Neural progenitor cell (in vitro differentiated cells): ENCODE results near the gene ALDH1L1.

ENCODE experiments used
- EZH2 ChIP-seq: fragments of 200-600 bp; sonication (generic); IDR thresholded peaks from 2 replicates; pipeline ENCODE4 v1.6.1; 2017; ENCODE audit warnings: antibody characterized with exemption, mild to moderate bottlenecking, moderate library complexity
- TF ChIP-seq, protein P1 (sequence below): fragments of 200-600 bp; sonication (generic); IDR thresholded peaks from 2 replicates; pipeline ENCODE4 v1.5.1; 2017; ENCODE audit warnings: antibody characterized with exemption, mild to moderate bottlenecking

DNA sequence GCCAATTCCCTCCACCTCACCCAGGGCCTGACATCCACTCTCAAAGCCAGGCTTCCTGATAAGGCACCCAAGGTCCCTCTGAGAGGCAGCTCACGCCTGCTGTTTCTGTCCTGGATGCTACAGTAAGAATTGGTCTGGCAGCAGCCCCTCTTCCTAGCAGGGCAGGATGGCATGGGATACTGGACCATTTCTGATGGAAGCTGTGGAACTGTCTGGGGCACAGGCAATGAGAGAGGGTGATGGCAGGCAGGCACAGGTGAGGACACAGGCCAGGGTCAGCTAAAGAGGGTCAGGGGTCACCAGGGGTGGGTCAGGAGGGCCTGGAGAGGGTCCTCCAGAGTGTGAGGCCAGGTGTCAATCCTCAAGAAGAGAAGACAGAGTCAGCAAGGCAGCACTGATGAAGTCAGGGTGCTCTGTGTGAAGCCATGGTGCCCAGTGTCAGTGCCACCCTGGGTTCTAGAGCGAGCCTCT lies 54.6 kb downstream of the ALDH1L1 start:
- TF ChIP-seq, protein P1, sequence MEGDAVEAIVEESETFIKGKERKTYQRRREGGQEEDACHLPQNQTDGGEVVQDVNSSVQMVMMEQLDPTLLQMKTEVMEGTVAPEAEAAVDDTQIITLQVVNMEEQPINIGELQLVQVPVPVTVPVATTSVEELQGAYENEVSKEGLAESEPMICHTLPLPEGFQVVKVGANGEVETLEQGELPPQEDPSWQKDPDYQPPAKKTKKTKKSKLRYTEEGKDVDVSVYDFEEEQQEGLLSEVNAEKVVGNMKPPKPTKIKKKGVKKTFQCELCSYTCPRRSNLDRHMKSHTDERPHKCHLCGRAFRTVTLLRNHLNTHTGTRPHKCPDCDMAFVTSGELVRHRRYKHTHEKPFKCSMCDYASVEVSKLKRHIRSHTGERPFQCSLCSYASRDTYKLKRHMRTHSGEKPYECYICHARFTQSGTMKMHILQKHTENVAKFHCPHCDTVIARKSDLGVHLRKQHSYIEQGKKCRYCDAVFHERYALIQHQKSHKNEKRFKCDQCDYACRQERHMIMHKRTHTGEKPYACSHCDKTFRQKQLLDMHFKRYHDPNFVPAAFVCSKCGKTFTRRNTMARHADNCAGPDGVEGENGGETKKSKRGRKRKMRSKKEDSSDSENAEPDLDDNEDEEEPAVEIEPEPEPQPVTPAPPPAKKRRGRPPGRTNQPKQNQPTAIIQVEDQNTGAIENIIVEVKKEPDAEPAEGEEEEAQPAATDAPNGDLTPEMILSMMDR: no peak
- no peak for TF ChIP-seq EZH2
